IPS DF 4.7 (cell line): Measurements from ENCODE around the gene TSPAN7.

Experiments
- DNase-seq: peaks from one replicate; pipeline ENCODE4 v3.0.0-alpha.2; 2013; ENCODE audit warnings: low spot score; ENCODE audit errors: extremely low read depth

TSPAN7 gene

DNA sequence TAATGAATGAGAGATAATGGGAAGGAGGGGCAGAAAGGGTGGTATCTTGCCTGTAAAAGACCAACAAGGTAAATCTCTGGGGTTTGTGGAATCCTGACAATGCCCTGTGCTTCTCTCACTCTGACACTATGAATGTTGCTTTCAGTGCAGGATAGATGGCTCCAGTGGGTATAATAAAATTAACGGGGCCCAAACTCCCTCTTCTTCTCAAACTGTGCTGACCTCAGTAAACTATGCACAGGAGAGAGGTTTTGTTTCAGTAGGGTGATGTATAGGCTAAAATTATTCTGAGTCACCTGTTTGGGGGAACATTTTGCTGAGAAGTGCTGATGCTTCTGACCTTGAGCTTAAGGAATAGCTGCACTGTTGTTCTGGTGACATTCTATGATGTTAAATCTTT, 82.6 kb downstream of the TSPAN7 start:
- no peak for DNase-seq

DNA sequence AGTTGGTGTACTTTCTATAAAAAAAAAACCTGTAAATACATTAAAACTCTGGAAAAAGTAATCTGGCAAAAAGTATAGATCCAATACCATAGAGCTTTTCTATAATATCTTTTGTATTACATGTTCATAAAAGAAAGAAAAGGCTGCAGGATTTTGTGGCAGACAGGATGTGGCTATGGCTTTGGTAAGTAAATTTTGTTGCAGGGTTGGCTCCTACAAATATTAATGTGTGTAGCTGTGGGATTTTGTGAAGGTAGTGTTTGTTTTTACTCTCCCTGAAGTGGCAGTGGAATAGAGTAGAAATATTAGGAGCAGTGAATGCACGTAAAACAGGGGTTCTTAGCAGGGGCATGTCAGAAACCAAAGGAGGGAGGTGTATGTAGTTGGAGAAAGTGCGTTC, 84.8 kb downstream of the TSPAN7 start:
- no peak for DNase-seq

DNA sequence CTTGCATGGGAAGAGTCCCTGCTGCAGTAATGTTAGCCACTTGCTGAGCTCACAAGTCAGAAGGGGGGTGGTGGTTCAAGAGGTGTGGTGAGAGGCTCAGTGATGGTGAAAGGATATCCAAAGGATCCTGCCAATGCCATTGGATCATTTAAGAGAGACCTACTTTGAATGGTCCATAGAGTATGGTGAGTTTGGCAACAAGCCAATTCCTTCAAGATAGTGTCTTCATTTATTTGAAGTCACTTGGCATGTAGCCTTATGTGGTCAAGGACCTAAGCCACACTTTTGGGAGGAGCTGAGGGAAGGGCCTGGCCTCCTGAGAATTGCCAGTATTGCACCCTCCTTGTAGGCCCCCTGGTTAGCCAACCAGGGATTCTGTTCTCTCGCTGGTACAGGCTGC, 87.9 kb downstream of the TSPAN7 start:
- DNase-seq: no peak

DNA sequence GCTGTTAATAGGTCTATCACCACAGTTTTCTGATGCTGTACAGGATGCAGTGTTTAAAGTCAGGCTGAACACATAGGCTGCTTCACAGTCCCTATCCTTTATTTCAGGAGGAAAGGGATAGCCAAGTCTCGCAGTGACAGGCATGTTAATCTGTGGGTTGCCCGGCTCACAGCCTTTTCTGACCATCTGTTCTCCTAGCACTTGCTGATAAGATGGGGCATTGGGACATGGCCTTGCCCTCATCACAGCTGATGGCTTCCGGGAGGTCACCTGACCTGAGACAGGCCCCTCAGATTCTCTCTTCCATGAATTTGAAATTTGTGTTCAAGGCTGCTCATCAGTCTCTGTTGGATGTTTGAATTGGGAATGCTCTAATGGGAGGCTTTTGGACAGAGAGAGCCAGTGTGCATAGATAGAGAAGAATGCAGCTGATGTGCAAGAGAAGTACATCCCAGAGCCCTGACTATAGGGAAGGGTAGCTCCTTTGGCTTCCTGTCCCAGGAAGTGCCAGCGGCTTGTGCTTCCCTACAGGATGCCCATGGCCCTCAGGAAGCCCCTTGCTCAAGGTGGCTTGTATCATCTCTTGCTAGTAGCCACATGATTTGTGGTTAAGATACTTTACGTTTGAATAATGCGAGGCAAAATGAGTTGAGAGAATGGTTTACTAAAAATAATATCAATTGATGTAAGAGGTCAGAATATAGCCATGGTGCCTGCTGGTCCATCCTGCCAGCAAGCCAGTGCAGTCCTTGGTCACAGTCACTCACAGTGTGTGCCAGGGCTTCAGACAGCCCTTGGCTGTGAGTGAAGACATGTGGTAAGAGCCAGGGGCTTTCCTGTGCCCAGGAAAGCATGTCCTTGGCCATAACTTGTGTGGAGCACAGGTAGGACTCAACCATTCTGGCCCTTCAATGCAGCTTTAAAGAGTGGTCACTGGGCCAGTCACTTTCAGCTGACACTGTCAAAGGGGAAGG, 88.6 kb downstream of the TSPAN7 start:
- DNase-seq: no peak

DNA sequence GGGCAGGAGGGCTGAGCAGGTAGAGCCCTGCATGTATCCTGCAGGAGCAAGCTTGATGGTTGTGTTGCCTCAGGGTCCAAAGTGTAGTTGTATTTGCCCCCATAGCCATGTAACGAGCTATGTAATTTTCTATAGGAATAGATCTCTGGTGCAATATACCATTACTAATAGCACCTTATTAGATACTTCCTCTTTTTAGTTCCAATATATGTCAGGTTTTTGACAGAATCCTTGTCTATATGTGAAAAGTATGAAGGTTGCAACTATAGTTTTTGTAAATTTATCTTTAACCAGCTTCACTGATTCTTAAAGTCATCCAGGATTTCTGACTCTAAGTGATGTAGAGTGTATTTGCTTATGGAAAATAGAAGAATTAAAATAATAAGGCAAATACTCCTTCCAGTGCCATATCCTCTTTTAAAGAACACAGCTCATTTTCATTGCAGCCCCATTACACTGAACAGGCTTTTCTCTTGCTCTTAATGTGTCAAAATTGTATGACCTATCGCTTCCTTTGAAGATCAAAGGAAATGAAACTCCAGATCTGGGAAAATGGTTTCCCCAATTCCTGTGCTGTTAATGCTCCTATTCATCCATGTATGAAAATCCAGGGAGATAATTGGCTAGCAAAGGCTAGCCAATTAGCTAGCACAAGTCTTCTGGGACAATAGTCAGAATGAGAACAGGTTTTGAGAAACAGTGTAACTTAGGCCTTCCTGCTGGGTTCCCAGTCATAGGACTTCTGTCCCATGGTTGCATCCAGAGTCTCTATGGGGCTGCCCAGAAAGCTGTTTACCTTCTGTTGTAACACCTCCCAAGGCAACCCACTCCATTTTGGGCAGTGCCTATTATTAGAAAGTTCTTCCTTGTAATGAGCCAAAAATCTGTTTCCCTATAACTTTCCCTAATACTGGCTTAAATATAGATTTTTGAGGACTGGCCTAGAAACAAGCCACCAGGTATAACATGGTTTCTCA, 90.6 kb downstream of the TSPAN7 start:
- no peak for DNase-seq

DNA sequence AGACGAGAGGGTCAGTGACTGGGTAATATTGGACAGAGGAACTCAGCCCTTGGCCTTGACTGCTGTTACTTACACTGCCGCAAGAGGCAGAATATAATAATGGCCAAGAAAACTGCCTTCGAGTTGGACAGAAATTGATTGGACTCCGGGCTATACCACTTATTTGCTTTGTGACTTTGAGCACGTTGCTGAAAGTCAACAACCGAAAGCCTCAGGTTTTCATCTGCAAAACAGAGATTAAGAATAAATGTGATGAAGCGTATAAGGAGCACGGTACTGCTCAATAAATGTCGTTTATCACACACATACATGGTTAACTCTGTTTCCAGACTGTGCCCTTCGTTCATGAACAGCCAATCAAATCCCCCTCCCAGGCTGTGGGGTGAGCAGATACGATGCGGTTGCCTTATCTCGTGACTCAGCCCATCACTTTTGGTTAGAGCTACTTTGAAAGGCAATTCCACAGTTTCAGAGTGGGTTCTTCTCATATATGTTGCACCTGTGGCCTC, 91.6 kb downstream of the TSPAN7 start:
- DNase-seq: no peak

DNA sequence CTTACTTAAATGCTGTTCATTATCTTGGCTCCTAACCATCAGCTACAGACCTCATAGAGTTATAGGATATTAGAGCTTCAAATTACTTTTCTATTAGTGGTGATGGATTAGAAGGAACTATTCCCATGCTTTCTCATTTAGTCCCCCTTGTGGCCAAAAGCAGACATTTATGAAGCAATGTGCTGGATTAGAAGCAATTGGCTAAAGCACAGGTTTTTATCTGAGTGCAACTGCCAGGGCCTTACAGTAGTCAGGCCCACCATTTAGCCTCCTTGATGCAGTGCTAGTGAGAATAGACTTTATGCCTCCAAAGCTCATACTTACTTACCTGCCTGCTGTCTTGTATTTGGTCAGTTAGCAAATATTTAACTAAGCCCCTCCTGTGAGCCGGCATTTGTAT, 93.0 kb downstream of the TSPAN7 start:
- DNase-seq: no peak

DNA sequence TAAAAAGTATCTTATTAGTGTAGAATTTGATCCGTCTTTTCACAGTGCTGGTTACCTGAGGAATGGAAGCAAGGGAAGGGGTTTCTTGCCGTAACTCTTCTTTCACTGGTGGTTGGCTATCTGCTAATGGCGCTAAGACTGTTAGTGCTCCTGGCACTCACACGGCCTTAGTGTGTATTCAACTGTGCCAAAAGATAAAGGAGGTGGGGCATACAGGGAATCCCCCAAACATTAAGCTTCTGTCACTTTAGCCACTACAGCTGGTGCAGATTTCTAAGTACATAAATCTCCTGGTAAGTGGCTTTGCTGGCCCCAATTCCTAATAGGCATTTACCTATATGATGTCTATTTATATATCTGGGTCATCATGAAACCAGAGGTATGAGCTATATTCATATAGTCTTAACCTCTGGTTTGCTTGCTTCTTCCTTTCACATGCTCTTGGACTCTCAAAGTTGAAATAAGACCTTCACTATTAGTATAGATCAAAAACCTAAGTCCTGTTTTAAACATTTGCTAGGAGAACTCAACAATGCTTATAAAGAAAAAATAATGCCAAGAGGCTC, 95.1 kb downstream of the TSPAN7 start:
- no peak for DNase-seq

DNA sequence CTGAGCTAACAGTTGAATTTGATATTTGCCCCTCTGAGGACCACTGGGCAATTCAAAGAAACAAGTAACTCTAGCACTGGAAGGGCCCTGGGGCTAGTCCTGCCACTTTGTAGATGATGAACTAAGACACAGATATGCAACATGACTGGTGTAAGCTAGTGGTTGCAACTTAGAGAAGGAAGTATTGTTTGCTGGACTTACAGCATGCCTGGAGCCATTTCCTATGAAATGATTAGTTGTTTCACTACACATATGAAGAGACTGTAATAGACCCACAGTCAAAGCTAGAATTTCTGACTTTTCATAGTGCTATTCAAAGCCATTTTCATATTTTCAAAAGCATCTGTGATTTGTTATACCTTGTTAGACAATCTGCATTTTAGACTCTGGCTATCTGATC, 96.2 kb downstream of the TSPAN7 start:
- no peak for DNase-seq

DNA sequence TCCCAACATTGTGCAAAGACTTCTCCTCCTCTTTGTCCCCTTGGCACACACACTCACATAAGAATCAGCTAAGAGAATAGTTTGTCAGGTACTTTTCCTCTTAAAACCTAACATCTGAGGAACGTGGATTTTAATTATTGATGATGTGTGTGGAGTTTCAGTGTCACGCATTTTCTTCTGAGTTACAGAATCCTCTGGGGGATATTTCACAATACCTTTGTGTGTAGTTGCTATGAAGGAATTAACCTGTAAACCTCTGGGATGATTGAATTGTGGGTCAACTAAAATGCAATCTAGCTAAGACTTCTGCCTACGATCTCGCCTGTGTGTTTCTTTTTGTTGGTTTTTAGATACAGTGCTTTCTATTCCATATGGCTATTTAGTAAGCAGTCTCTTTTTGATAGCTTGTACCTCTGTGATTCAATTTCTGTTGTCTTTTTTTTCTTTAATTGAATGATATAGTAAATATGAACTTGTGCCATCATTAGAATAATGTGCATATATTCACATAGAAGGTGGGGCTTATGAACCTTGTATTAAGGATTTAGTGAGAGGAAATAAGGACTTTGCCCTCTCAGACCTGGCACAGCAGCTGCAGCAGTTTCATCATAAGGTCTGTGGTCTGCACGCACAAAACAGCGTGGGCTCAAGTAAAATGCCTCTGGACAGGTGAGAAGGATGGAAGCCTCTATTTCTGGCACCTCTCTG, 99.2 kb downstream of the TSPAN7 start:
- no peak for DNase-seq

DNA sequence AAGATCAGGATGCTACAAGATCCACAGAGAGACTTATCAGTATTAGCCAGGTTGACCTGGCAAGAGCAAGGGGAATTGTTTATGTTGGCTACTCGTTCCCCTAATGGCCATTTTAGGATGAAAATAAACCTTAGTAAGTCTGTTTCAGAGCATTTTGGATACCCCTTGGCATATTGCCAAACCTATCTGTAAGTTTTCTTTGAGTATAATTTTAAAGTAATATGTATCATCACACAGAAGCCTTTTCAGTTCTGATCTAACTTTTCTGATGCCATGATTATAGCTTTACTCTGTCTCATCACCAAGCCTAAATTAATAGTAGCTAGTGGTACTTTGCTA, 99.7 kb downstream of the TSPAN7 start:
- DNase-seq: no peak

DNA sequence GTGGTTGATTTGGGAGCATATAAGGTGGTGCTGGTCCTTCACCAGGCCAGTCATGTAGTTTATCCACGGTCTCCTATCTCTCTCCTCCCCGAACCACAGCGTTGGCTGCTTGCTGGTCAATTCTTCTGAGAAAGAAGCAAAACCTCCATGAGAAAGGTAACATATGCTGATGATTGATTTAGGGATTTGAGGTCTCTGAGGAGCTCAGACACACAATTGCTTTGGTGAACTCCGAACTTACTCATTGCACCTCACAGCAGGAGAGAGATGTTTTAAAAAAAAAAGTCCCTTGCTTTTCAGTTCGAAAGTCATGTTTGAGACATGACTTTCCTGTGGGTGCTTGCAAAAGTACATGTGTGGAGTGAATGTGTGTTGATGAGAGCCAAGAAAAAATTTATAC, 100.2 kb downstream of the TSPAN7 start:
- DNase-seq: no peak

DNA sequence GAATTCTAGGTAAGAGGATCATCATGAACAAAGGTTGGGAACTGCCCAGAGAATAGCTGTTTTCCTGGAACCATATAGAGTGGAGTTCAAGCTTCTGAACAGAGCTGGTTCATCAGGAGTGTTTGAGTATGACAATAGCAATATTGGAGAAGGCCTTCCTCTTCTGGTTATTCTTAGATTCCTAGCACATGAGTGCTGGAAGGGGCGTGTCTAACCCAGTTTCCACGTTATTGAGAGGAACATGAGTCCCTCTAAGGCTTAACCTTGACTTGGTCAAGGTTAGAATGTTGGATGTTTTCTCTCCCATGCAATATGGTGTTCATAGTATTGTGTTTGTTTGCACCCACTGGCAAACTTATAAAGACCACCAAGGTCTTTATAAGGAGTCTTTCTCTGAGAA, 101.3 kb downstream of the TSPAN7 start:
- DNase-seq: no peak

DNA sequence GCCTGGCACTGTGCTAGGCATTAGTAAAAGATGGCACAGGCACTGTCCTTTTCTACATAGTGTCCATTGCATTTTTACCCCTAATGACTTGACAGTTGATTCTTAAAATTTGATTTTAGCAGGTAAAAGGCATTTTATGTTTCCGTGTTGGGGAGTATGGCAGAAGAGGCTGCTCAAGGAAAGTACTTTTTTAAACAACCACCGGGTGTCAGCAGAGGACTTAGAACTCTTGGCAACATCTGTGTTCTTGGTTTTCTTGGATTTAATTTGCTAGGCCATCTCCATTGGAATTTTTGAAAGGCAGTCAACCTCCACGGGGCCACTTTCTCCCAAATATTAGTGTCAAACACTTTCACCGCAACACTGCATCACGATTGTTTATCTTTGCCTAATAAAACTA, 102.9 kb downstream of the TSPAN7 start:
- no peak for DNase-seq

DNA sequence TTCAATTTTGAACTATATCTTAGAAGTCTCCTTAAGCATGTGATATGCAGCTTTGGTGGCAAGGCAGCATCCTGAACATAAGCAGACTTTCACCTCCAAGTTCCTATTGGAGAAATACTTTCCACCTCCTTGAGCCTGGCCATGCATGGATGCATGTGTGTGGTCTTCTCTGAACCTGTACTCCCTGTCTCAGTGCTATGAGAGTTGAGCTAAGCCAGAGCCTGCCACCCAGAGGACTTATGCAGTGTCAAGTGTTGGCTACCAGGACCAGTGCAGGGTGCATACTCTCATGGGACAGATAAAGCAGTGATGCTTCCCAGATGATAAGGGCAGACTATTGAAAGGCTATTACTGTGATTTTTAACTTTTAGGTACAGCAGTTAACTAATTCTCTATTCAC, 105.6 kb downstream of the TSPAN7 start:
- no peak for DNase-seq

DNA sequence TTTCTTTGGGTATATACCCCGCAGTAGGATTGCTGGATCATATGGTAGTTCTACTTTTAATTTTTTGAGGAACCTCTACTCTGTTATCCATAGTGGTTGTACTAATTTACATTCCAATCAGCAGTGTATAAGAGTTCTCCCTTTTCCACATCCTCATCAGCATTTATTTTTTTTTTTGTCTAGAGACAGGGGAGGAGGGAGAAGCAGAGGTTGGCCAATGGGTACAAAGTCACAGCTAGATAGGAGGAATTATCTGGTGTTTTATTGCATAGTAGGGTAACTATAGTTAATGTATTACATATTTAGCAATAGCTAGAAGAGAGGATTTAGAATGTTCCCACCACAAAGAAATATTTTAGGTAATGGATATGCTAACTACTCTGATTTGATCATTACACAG, 107.4 kb downstream of the TSPAN7 start:
- DNase-seq: no peak

DNA sequence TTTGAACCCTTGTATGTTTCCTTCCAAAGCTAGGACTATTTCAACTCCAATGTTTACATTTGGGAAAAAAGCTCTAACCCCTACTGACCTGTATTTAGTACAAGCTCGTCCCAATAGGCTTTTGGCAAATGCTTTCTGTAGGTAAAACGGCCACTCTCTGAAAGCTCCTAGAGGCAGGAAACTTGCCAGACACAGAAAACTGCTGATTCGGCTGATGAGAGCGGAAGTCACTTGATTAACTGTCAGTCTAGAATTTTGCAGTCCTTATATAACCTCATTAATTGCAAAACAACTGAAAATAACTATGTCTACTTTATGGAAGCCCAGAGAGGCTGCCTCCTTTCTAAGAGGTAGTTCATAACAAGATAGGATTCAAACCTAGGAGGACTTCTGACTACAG, 108.1 kb downstream of the TSPAN7 start:
- DNase-seq: no peak

DNA sequence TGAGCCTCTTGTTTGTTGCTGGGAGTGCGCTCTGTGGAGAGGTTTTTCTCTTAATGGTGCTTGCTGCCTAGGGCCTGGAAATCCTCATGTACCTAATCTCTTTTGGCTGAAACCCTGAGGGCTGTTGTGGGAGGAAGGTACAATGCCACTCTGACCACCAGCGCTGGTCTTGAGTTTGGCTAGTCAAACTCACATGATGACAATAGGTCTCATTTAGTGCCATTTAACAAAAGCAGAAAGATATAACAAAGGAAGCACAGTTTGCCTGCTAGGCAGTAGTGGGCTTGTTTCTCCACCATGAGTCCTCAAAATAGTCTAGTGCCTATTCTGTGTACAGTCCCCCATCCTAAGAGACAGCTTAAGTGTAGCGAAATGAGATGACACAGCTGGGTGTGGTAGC, 111.3 kb downstream of the TSPAN7 start:
- no peak for DNase-seq

DNA sequence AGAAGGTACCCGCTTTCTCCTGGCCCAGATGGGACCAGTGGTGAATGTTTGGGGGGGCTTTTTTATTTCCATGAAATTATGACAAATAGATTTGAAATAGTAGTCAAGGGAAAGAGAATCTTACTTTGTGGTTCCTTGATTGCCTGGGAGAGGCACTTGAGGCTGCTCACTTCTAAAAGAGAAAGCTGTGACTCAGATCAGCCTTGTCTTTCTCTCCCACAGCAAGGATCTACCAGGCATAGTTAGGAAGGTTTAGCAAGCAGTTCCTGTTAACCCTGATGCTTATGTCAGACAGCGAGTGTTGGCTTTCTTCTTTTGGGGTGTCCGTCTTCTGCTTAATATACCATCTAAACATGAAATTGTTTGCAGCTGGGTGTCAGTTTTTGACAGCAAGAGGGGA, 114.5 kb downstream of the TSPAN7 start:
- no peak for DNase-seq

DNA sequence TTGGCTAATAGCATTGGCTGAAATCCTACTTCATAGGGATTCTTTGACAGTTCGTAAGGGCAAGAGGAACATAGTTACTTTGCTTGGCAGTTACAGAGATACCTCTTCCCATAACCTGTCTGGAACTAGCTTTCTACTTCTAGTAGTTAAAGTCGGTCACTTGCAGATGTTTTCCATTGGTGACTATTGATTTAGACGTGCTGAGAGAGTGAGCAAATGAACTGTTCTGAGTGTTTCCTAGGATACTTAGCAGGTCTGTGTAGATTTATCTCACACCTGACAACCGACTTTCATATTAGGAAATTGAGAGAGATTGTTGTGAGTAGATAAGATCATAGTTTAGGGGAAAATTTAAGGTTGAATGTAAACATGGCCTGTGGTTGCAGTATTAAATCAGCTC, 116.8 kb downstream of the TSPAN7 start:
- DNase-seq: no peak

DNA sequence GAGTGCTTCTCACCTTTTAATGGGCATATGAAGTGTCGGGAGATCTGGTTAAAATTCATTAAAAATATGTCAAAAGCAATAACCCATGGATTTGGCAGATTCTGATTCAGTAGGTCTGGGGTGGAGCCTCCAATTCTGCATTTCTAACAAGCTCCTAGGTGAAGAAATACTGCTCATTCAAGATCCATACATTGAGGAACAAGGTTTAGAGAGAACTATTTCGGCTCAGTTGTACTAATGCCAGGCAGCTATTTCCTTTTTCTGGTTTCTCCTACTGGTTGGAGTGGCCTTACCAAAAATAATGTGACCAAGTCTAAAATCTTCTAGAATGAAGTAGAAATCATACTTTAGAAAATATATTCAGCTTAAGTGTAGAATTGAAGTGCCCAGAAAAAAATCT, 117.5 kb downstream of the TSPAN7 start:
- DNase-seq: no peak
